Measurements from ENCODE around the gene SLC25A1.

DNA sequence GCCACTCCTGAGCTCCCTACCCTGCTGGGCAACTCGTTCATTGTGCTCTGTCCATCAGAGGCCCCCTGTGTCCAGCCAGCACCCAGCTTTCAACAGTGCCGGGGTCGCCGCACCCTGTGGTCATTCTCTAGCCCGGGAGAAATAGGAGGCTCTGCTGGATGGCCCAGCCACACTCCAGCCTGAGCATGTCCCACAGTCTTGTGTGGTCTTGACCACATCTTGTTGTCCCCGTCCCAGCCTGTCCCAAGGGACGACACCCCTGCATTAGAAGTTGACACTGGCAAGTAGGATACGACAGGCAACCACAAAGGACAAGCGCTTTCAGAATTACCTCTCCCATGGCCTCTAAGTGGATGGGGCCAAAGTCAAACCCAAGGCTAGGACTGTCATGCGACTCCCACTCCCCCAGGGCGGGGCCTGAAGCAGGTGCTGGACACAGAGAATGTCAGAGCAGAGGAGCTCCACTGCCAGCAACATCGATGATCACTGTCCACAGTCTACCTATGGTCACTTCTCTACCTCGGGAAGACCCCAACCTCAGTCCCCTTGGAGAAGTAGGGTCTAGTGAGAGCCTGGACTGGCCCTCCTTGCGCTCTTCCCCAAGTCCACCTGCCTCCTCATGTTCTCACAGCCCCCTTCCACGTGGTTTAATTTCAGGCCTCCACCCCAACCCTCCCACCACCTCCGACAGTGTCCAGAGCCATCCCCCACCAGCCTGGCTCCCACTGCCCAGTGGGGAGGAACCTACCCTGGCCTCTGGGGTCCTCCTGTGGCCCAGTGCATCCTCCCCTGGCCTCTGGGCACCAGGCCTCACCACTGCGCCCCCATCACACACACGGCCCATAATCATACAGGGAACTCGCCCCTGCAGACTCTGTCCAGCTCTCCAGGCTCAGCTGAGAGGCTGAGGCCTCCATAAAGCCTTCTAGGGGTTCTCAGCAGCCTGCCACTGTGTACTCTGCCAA lies 51.9 kb downstream of the SLC25A1 start:
- no peak for TF ChIP-seq POLR2A (IDR thresholded peaks at IDR 0.05; ENCODE audit: low read depth, low read length)
- no peak for TF ChIP-seq SPI1 (IDR thresholded peaks at IDR 0.05; ENCODE audit: low read depth, low read length)
- TF ChIP-seq POLR2AphosphoS5 (IDR thresholded peaks at IDR 0.05; ENCODE audit: low read depth, low read length) = no peak
- no peak for TF ChIP-seq POU2F2 (IDR thresholded peaks at IDR 0.05; ENCODE audit: low read depth, low read length)
- TF ChIP-seq TAF1 (IDR thresholded peaks at IDR 0.05; ENCODE audit: low read depth, low read length) = no peak
